SK-N-SH (cell line): ENCODE results near the gene LCA5L. TPM values are rescaled to one million over a fixed set of nuclear protein-coding genes. Genes with fewer than 3 reads are reported as not detected.

Experiments used
- CTCF ChIA-PET: fragments of 300-600, 350-600 bp; formaldehyde crosslinking; extraction: SDS; loops from one replicate; lab custom pipeline; 2021; lab: Yijun Ruan, JAX
- POLR2A ChIA-PET: fragments of 350-600 bp; sonication (Branson Sonifier 250); formaldehyde crosslinking; extraction: SDS; loops from one replicate; lab custom pipeline; 2020; ENCODE audit warnings: antibody characterized with exemption, inconsistent platforms; lab: Yijun Ruan, JAX
- DNase-seq: peaks from one replicate; pipeline ENCODE4 v3.0.0; 2012
- H2AFZ ChIP-seq: fragments of 200-600 bp; sonication (generic); 2 replicates; pipeline ENCODE4 v1.8.1; 2016; ENCODE audit warnings: antibody characterized with exemption, mild to moderate bottlenecking, low read depth
- H3F3A ChIP-seq: fragments of 200-600 bp; sonication (generic); replicated peaks from 2 replicates; pipeline ENCODE3; 2016; ENCODE audit warnings: antibody characterized with exemption, mild to moderate bottlenecking; ENCODE audit not compliant: insufficient read depth
- H3K27ac ChIP-seq, 2 experiments: fragments of 200-500 bp in 1 of 2; fragments of 200-600 bp in 1 of 2; sonication (Bioruptor generic) in 1 of 2; sonication (generic), shearing (Covaris generic) in 1 of 2; 2 replicates each; pipeline versions ENCODE4 v1.5.1 to v1.6.1; 2014 to 2016; ENCODE audit warnings: low read depth in 2 of 2, inconsistent platforms in 1 of 2, low read length in 1 of 2, mild to moderate bottlenecking in 1 of 2, mixed read lengths in 1 of 2
- H3K27me3 ChIP-seq: fragments of 200-600 bp; sonication (generic), shearing (Covaris generic); 2 replicates; pipeline ENCODE4 v1.6.1; 2016; ENCODE audit warnings: mixed run types; ENCODE audit not compliant: insufficient read depth
- H3K36me3 ChIP-seq, 2 experiments: fragments of 200-500 bp in 1 of 2; fragments of 200-600 bp in 1 of 2; sonication (Bioruptor generic) in 1 of 2; sonication (generic) in 1 of 2; replicated peaks in 1 of 2; 2 replicates each; pipeline versions ENCODE3 to v1.5.1; 2014 to 2016; ENCODE audit warnings: low read length in 1 of 2, mild to moderate bottlenecking in 1 of 2; ENCODE audit not compliant: insufficient read depth in 2 of 2, control insufficient read depth in 1 of 2
- H3K4me1 ChIP-seq, 2 experiments: fragments of 200-500 bp in 1 of 2; fragments of 200-600 bp in 1 of 2; sonication (Bioruptor generic) in 1 of 2; sonication (generic), shearing (Covaris generic) in 1 of 2; 2 replicates each; pipeline versions ENCODE4 v1.5.1 to v1.6.1; 2014 to 2016; ENCODE audit warnings: low read depth in 1 of 2, low read length in 1 of 2, mixed run types in 1 of 2; ENCODE audit not compliant: insufficient read depth in 2 of 2, control insufficient read depth in 1 of 2
- H3K4me2 ChIP-seq: fragments of 200-600 bp; sonication (generic), shearing (Covaris generic); 2 replicates; pipeline ENCODE4 v1.6.1; 2017; ENCODE audit warnings: mixed run types
- H3K4me3 ChIP-seq, 2 experiments: fragments of 200-500 bp in 1 of 2; fragments of 200-600 bp in 1 of 2; sonication (Bioruptor generic) in 1 of 2; sonication (generic), shearing (Covaris generic) in 1 of 2; 2 replicates each; pipeline versions ENCODE4 v1.5.1 to v1.8.1; 2014 to 2016; ENCODE audit warnings: low read depth in 2 of 2, inconsistent platforms in 1 of 2, low read length in 1 of 2, mild to moderate bottlenecking in 1 of 2, mixed read lengths in 1 of 2, moderate library complexity in 1 of 2
- H3K79me2 ChIP-seq: fragments of 200-600 bp; sonication (generic); 2 replicates; pipeline ENCODE4 v1.8.1; 2017; ENCODE audit warnings: mild to moderate bottlenecking; ENCODE audit not compliant: insufficient read depth
- H3K9ac ChIP-seq: fragments of 200-600 bp; sonication (generic); 2 replicates; pipeline ENCODE4 v1.6.1; 2017; ENCODE audit warnings: mixed run types
- H3K9me2 ChIP-seq: fragments of 200-600 bp; sonication (generic); 2 replicates; pipeline ENCODE4 v1.6.1; 2017; ENCODE audit warnings: mixed run types
- H3K9me3 ChIP-seq: fragments of 200-600 bp; sonication (generic); 2 replicates; pipeline ENCODE4 v1.6.1; 2017; ENCODE audit warnings: mixed run types, mild to moderate bottlenecking, moderate library complexity
- H4K20me1 ChIP-seq: fragments of 200-600 bp; sonication (generic); 2 replicates; pipeline ENCODE4 v1.6.1; 2017; ENCODE audit warnings: mild to moderate bottlenecking, mixed run types; ENCODE audit not compliant: insufficient read depth
- ELF1 ChIP-seq: IDR thresholded peaks from 2 replicates; pipeline ENCODE4 v1.4.0; 2012
- EP300 ChIP-seq, 2 experiments: IDR thresholded peaks; 2 replicates each; pipeline versions ENCODE4 v1.4.0 to v1.6.1; 2012; ENCODE audit warnings: borderline replicate concordance in 1 of 2, low read depth in 1 of 2, low read length in 1 of 2
- FOXJ3 ChIP-seq: sonication (generic); formaldehyde crosslinking; IDR thresholded peaks from 2 replicates; pipeline ENCODE4 v1.5.1; 2020; ENCODE audit warnings: mild to moderate bottlenecking, missing genetic modification reagents
- FOXM1 ChIP-seq: IDR thresholded peaks from 2 replicates; pipeline ENCODE4 v1.4.0; 2012; ENCODE audit warnings: low read depth, mild to moderate bottlenecking
- GATA2 ChIP-seq: sonication (generic); formaldehyde crosslinking; IDR thresholded peaks from 2 replicates; pipeline ENCODE4 v1.5.0; 2020; ENCODE audit warnings: mild to moderate bottlenecking, missing genetic modification reagents
- JUND ChIP-seq: IDR thresholded peaks from 2 replicates; pipeline ENCODE4 v1.4.0; 2012
- MXI1 ChIP-seq: IDR thresholded peaks from 2 replicates; pipeline ENCODE4 v1.6.1; 2012; ENCODE audit warnings: mild to moderate bottlenecking, low read depth, low read length, improper control_type of control experiment
- POLR2AphosphoS5 ChIP-seq: IDR thresholded peaks from 2 replicates; pipeline ENCODE4 v1.6.1; 2012; ENCODE audit warnings: low read depth, low read length
- RAD21 ChIP-seq: IDR thresholded peaks from 2 replicates; pipeline ENCODE4 v1.6.1; 2012; ENCODE audit warnings: mild to moderate bottlenecking, low read length
- RFX5 ChIP-seq: IDR thresholded peaks from 2 replicates; pipeline ENCODE4 v1.6.1; 2012; ENCODE audit warnings: mild to moderate bottlenecking, improper control_type of control experiment, low read length
- SIN3A ChIP-seq: IDR thresholded peaks from 2 replicates; pipeline ENCODE4 v1.6.1; 2012; ENCODE audit warnings: low read depth, mild to moderate bottlenecking, low read length, moderate library complexity, borderline replicate concordance
- SMC3 ChIP-seq: IDR thresholded peaks from 2 replicates; pipeline ENCODE4 v1.6.1; 2012; ENCODE audit warnings: low read depth, low read length, improper control_type of control experiment
- TCF12 ChIP-seq: IDR thresholded peaks from 2 replicates; pipeline ENCODE4 v1.4.0; 2012
- WGBS: methylation state at CpG from one replicate; pipeline ENCODE4 v1.1.6; 2017; ENCODE audit warnings: low lambda C conversion rate; 5-methylcytosine and 5-hydroxymethylcytosine counted together
- polyA plus RNA-seq, 3 experiments: library from polyadenylated mRNA; depleted of rRNA; stranded (reverse); fragments of >200 nt; gene quantifications; 2 replicates each; pipeline ENCODE4 v1.2.3, GENCODE V29; 2012
- TF ChIP-seq, protein P1 (sequence below): IDR thresholded peaks from 2 replicates; pipeline ENCODE4 v1.4.0; 2012; ENCODE audit warnings: low read depth, borderline replicate concordance
- TF ChIP-seq, protein P2 (sequence below): fragments of 150-350 bp; IDR thresholded peaks from 2 replicates; pipeline ENCODE4 v1.6.1; 2016; ENCODE audit warnings: mild to moderate bottlenecking, low read depth, low read length
- TF ChIP-seq, protein P3 (sequence below): IDR thresholded peaks from 2 replicates; pipeline ENCODE4 v1.4.0; 2012; ENCODE audit warnings: low read depth

Gene LCA5L
- polyA plus RNA-seq, 1 of the 3 experiments (the other 2 are of a cell fraction) = 0.74 TPM

GRCh38 chr21:39472786-39473185 lies 27.2 kb upstream of the LCA5L start:
- CTCF ChIA-PET = no interaction called here
- H2AFZ ChIP-seq = no peak overlapping the region

DNA sequence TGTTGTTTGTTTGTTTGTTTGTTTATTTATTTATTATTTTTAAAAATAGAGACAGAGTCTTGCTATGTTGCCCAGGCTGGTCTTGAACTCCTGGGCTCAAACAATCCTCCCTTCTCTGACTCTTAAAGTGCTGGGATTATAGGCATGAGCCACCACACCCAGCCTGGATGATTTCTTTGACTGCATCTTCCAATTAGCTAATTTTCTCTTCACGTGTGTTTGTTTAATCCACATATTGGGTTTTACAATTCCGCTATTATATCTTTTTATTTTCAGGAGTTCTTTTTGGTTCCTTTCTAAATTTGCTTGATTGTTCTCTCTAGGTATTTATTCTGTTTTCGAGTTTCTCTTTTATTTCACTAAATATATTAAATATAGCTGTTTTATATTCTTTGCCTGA lies 26.0 kb upstream of the LCA5L start:
- 66% methylated on average over 3 of the region's 3 CpGs for WGBS
- no peak overlapping the region for H2AFZ ChIP-seq
- no peak overlapping the region for H3K9ac ChIP-seq
- no peaks in the 10 kb centered on the region for H3F3A ChIP-seq
- no peaks in the 10 kb centered on the region for H3K9me2 ChIP-seq
- H3K4me3 ChIP-seq = no peak overlapping the region
- no peak overlapping the region for H3K4me2 ChIP-seq
- H3K4me1 ChIP-seq = no peaks in the 10 kb centered on the region
- no peaks in the 10 kb centered on the region for H3K36me3 ChIP-seq
- no peak for DNase-seq
- H3K27ac ChIP-seq = no peak overlapping the region
- CTCF ChIA-PET = no interaction called here
- H3K9me3 ChIP-seq = no peaks in the 10 kb centered on the region
- H3K27me3 ChIP-seq = no peaks in the 10 kb centered on the region
- TF ChIP-seq FOXJ3 (CRISPR knock-in tag) (no peak), POLR2AphosphoS5 (no peak)
- no peaks in the 10 kb centered on the region for H4K20me1 ChIP-seq
- no peaks in the 10 kb centered on the region for H3K79me2 ChIP-seq
- POLR2A ChIA-PET = no interaction called here

More at GRCh38 chr21:39472786-39473185, 27.2 kb upstream of the LCA5L start:
- Histone ChIP-seq H3F3A (no peaks in the 10 kb centered on the region), H3K9ac (no peak overlapping the region), H3K4me3 (no peak overlapping the region), H3K36me3 (no peaks in the 10 kb centered on the region), H3K4me1 (no peaks in the 10 kb centered on the region), H3K4me2 (no peak overlapping the region), H4K20me1 (no peaks in the 10 kb centered on the region), H3K27me3 (no peaks in the 10 kb centered on the region), H3K9me3 (no peaks in the 10 kb centered on the region), H3K9me2 (no peaks in the 10 kb centered on the region), H3K27ac (no peak overlapping the region), H3K79me2 (no peaks in the 10 kb centered on the region)
- POLR2A ChIA-PET = no interaction called here
- TF ChIP-seq RFX5 (no peak), TCF12 (no peak)
- TF ChIP-seq, protein P1, sequence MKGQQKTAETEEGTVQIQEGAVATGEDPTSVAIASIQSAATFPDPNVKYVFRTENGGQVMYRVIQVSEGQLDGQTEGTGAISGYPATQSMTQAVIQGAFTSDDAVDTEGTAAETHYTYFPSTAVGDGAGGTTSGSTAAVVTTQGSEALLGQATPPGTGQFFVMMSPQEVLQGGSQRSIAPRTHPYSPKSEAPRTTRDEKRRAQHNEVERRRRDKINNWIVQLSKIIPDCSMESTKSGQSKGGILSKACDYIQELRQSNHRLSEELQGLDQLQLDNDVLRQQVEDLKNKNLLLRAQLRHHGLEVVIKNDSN = no peak
- TF ChIP-seq, protein P2, sequence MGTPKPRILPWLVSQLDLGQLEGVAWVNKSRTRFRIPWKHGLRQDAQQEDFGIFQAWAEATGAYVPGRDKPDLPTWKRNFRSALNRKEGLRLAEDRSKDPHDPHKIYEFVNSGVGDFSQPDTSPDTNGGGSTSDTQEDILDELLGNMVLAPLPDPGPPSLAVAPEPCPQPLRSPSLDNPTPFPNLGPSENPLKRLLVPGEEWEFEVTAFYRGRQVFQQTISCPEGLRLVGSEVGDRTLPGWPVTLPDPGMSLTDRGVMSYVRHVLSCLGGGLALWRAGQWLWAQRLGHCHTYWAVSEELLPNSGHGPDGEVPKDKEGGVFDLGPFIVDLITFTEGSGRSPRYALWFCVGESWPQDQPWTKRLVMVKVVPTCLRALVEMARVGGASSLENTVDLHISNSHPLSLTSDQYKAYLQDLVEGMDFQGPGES = no peak
- TF ChIP-seq, protein P3, sequence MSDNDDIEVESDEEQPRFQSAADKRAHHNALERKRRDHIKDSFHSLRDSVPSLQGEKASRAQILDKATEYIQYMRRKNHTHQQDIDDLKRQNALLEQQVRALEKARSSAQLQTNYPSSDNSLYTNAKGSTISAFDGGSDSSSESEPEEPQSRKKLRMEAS = no peak
- WGBS = 59% methylated on average over 4 of the region's 4 CpGs
- DNase-seq = no peak

DNA sequence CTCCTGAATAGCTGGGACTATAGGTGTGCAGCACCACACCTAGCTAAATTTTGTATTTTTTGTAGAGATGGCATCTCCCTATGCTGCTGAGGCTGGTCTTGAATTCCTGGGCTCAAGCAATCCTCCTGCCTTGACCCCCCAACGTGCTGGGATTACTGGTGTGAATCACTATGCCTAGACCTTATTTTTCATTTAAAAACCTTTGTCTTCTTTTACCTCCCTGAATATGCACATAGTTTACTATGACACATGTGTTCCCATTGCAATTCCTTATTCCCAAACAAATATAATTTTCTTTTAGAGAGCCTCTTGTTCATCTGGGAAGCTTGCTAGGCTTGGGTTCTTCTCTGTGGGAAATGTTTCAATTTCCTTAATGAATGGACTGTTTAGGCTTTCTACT lies 23.0 kb upstream of the LCA5L start:
- 32% methylated on average over 1 of the region's 1 CpG for whole genome bisulfite sequencing
- H3K4me3 ChIP-seq = no peak overlapping the region
- TF ChIP-seq RAD21 = no peak
- no peak for TF ChIP-seq SMC3
- TF ChIP-seq FOXM1 = no peak
- TF ChIP-seq ELF1 = no peak
- TF ChIP-seq, protein P1 = no peak
- no peak for TF ChIP-seq EP300 (IDR thresholded peaks at IDR 0.05; ENCODE audit: borderline replicate concordance in 1 of 2, low read depth in 1 of 2, low read length in 1 of 2)
- no peak for TF ChIP-seq GATA2 (CRISPR knock-in tag)
- TF ChIP-seq SIN3A = no peak
- no peak for TF ChIP-seq JUND
- no peak for TF ChIP-seq MXI1

More for the DNA sequence above, 23.0 kb upstream of the LCA5L start:
- H2AFZ ChIP-seq = no peak overlapping the region
- no peaks in the 10 kb centered on the region for H3F3A ChIP-seq
- no peak overlapping the region for H3K9ac ChIP-seq
- no peaks in the 10 kb centered on the region for H3K27me3 ChIP-seq
- H3K79me2 ChIP-seq = no peaks in the 10 kb centered on the region
- no peaks in the 10 kb centered on the region for H3K36me3 ChIP-seq
- ChIA-PET CTCF (no interaction called here), POLR2A (no interaction called here)
- H3K27ac ChIP-seq = no peak overlapping the region
- no peak overlapping the region for H3K4me2 ChIP-seq
- DNase-seq = no peak
- H3K9me3 ChIP-seq = no peaks in the 10 kb centered on the region
- H3K4me1 ChIP-seq = no peaks in the 10 kb centered on the region
- H4K20me1 ChIP-seq = no peaks in the 10 kb centered on the region
- H3K9me2 ChIP-seq = no peaks in the 10 kb centered on the region
